PFSK-1 (cell line): Measurements from ENCODE around the gene LPAR6.

Source experiments
- FOXP2 ChIP-seq: optimal IDR thresholded peaks from 2 replicates; pipeline ENCODE3; 2011; ENCODE audit warnings: borderline replicate concordance, control low read depth, inconsistent platforms; ENCODE audit not compliant: insufficient read depth; ENCODE audit errors: extremely low read length, extremely low read depth
- POLR2AphosphoS5 ChIP-seq: IDR thresholded peaks from 2 replicates; pipeline ENCODE4 v1.6.1; 2012; ENCODE audit warnings: low read depth, mild to moderate bottlenecking, control low read depth, low read length, moderate library complexity
- SIN3A ChIP-seq: IDR thresholded peaks from 2 replicates; pipeline ENCODE4 v1.6.1; 2012; ENCODE audit warnings: mild to moderate bottlenecking, low read length, moderate library complexity, borderline replicate concordance; ENCODE audit not compliant: insufficient read depth
- TAF1 ChIP-seq: IDR thresholded peaks from 2 replicates; pipeline ENCODE4 v1.6.1; 2012; ENCODE audit warnings: low read length, control low read depth, borderline replicate concordance; ENCODE audit not compliant: insufficient read depth
- TF ChIP-seq, protein P1 (sequence below), 2 experiments: IDR thresholded peaks; 2 replicates each; pipeline versions ENCODE4 v1.6.1 to v1.8.0; 2011 to 2012; ENCODE audit warnings: low read depth in 2 of 2, low read length in 2 of 2, control low read depth in 1 of 2, inconsistent platforms in 1 of 2, mild to moderate bottlenecking in 1 of 2, moderate library complexity in 1 of 2; ENCODE audit not compliant: insufficient read depth in 1 of 2

The LPAR6 gene

GRCh38 chr13:48410199-48410598 lies 2.7 kb downstream of the LPAR6 start:
- TF ChIP-seq FOXP2, result no peak

DNA sequence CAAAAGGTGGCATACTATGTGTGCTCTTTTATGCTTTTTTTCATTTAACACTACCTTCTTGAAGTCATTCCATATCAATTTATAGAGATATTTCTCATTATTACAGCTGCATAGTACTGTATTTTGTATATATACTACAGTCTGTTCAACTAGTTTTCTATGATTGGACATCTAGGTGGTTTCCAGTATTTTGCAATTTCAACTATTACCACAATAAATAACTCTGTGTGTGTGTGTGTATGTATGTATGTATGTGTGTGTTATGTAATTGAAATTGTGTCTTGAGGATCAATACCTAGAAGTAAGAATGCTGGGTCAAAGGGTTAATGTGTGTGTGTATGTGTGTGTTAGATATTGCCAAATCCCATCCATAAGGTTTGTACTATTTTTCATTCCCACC lies 7.0 kb downstream of the LPAR6 start:
- no peak for TF ChIP-seq POLR2AphosphoS5
- TF ChIP-seq TAF1, result no peak
- TF ChIP-seq, protein P1, sequence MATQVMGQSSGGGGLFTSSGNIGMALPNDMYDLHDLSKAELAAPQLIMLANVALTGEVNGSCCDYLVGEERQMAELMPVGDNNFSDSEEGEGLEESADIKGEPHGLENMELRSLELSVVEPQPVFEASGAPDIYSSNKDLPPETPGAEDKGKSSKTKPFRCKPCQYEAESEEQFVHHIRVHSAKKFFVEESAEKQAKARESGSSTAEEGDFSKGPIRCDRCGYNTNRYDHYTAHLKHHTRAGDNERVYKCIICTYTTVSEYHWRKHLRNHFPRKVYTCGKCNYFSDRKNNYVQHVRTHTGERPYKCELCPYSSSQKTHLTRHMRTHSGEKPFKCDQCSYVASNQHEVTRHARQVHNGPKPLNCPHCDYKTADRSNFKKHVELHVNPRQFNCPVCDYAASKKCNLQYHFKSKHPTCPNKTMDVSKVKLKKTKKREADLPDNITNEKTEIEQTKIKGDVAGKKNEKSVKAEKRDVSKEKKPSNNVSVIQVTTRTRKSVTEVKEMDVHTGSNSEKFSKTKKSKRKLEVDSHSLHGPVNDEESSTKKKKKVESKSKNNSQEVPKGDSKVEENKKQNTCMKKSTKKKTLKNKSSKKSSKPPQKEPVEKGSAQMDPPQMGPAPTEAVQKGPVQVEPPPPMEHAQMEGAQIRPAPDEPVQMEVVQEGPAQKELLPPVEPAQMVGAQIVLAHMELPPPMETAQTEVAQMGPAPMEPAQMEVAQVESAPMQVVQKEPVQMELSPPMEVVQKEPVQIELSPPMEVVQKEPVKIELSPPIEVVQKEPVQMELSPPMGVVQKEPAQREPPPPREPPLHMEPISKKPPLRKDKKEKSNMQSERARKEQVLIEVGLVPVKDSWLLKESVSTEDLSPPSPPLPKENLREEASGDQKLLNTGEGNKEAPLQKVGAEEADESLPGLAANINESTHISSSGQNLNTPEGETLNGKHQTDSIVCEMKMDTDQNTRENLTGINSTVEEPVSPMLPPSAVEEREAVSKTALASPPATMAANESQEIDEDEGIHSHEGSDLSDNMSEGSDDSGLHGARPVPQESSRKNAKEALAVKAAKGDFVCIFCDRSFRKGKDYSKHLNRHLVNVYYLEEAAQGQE (IDR thresholded peaks at IDR 0.05; ENCODE audit: insufficient read depth in 1 of 2, low read depth in 2 of 2, low read length in 2 of 2), result no peak
- no peak for TF ChIP-seq FOXP2
- TF ChIP-seq SIN3A, result no peak

GRCh38 chr13:48404952-48405351 lies 8.0 kb downstream of the LPAR6 start:
- TF ChIP-seq SIN3A (no peak), TAF1 (no peak), FOXP2 (no peak), POLR2AphosphoS5 (no peak)
- TF ChIP-seq, protein P1 (IDR thresholded peaks at IDR 0.05; ENCODE audit: insufficient read depth in 1 of 2, low read depth in 2 of 2, low read length in 2 of 2), result no peak

GRCh38 chr13:48403913-48404312 lies 9.0 kb downstream of the LPAR6 start:
- TF ChIP-seq, protein P1 (IDR thresholded peaks at IDR 0.05; ENCODE audit: insufficient read depth in 1 of 2, low read depth in 2 of 2, low read length in 2 of 2), result no peak
- TF ChIP-seq TAF1 (no peak), SIN3A (no peak), FOXP2 (no peak), POLR2AphosphoS5 (no peak)

GRCh38 chr13:48403151-48403631 lies 9.7 kb downstream of the LPAR6 start:
- no peak for TF ChIP-seq FOXP2
- TF ChIP-seq, protein P1 (IDR thresholded peaks at IDR 0.05; ENCODE audit: insufficient read depth in 1 of 2, low read depth in 2 of 2, low read length in 2 of 2), result no peak
- TF ChIP-seq TAF1, result no peak
- TF ChIP-seq SIN3A, result no peak
- no peak for TF ChIP-seq POLR2AphosphoS5
